Effector memory CD8-positive, alpha-beta T cell (primary cell): ENCODE measurements around the gene FARP2.

ENCODE experiments used
- ATAC-seq: fragments of 150-1000 bp; cut with Tn5 transposase; replicated peaks from 2 replicates; pipeline ENCODE4 v1.10.0; 2021; ENCODE audit warnings: mild to moderate bottlenecking, moderate library complexity
- DNase-seq, 3 experiments: peaks; one replicate each; pipeline ENCODE4 v3.0.0; 2021
- H3K27ac Mint-ChIP-seq, 2 donors: one replicate each; pipeline ENCODE4 v1.8.0; 2022; ENCODE audit warnings: mild to moderate bottlenecking in 2 of 2, mixed read lengths in 2 of 2, moderate library complexity in 2 of 2
- H3K27me3 Mint-ChIP-seq, 2 donors: one replicate each; pipeline ENCODE4 v1.8.0; 2022; ENCODE audit warnings: mixed read lengths in 2 of 2
- H3K36me3 Mint-ChIP-seq: one replicate; pipeline ENCODE4 v1.8.0; 2022; ENCODE audit warnings: mild to moderate bottlenecking, moderate library complexity, mixed read lengths; ENCODE audit not compliant: insufficient read depth
- H3K4me1 Mint-ChIP-seq, 2 donors: one replicate each; pipeline ENCODE4 v1.8.0; 2022; ENCODE audit warnings: low read depth in 2 of 2, mixed read lengths in 2 of 2
- H3K4me3 Mint-ChIP-seq, 2 donors: one replicate each; pipeline ENCODE4 v1.8.0; 2022; ENCODE audit warnings: mild to moderate bottlenecking in 2 of 2, mixed read lengths in 2 of 2, moderate library complexity in 2 of 2
- H3K9me3 Mint-ChIP-seq, 2 donors: one replicate each; pipeline ENCODE4 v1.8.0; 2022; ENCODE audit warnings: mixed read lengths in 2 of 2

FARP2 gene

DNA sequence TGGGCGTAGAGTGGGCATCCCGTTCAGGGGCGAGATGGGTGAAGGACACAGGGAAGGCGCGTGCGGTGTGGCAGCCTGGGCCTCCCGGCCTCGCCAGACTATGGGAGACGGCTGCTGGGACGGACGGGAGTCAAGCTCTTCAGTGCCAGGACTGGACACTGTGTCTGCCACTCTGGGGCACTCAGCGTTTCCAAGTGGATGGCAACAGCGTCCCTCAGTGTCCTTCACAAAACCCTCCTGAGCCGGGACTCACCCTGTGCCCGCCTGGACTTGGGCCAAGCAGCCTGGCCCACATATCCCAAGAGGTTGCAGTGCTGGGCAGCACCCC is 186.2 kb downstream of the FARP2 start:
- DNase-seq (no peak), ATAC-seq (no peak)
- Mint-ChIP-seq H3K27ac (no peak overlapping the region), H3K4me1 (peaks cover 0 to 2% of the 10 kb centered on the region in 2 donors), H3K4me3 (no peak overlapping the region), H3K36me3 (no peaks in the 10 kb centered on the region), H3K27me3 (peaks cover 19 to 24% of the 10 kb centered on the region in 2 donors), H3K9me3 (no peaks in the 10 kb centered on the region)
